ENCODE results near the gene ADCY1.

DNA sequence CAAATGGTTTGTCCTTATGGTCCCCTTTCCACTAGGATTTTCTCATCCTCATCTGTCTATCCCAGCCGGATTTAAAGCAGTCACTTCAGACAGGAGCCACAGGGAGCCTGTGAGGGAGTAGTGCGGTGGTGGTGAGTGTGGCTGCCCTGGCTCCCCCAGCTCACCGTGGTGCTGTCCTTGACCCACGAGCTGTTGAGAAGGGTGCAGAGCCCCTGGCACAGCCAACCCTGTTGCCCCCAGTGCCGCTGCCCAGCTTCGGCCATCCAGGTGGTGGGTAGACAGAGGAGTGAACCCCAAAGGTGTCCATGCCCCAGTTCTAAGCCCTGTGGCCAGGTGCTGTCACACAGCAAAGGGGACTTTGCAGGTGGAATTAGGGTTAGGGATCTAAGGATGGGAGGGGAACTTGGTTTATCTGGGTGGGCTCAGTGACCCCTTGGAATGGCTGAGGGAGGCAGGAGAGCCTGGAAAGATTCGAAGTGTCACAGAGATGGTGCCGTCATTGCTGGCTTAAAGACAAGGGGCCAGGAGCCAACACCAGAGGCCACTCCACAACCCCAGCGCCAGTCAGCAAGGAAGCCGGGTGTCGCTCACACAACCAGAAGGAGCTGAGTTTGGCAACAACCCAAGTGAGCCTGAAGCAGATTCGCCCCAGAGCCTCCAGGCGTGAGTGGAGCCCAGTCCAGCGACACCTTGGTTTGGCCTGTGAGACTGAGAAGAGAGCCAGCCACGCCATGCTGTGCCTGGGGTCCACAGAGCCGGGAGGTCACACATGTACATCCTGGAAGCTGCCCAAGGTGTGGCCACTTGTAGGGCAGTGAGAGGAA is 142.4 kb downstream of the ADCY1 start:
- TF ChIP-seq, protein P1, sequence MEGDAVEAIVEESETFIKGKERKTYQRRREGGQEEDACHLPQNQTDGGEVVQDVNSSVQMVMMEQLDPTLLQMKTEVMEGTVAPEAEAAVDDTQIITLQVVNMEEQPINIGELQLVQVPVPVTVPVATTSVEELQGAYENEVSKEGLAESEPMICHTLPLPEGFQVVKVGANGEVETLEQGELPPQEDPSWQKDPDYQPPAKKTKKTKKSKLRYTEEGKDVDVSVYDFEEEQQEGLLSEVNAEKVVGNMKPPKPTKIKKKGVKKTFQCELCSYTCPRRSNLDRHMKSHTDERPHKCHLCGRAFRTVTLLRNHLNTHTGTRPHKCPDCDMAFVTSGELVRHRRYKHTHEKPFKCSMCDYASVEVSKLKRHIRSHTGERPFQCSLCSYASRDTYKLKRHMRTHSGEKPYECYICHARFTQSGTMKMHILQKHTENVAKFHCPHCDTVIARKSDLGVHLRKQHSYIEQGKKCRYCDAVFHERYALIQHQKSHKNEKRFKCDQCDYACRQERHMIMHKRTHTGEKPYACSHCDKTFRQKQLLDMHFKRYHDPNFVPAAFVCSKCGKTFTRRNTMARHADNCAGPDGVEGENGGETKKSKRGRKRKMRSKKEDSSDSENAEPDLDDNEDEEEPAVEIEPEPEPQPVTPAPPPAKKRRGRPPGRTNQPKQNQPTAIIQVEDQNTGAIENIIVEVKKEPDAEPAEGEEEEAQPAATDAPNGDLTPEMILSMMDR (IDR thresholded peaks at IDR 0.05; ENCODE audit: insufficient read depth, low read length, poor library complexity, severe bottlenecking): no peak
- TF ChIP-seq EZH2phosphoT487 (conservative IDR thresholded peaks at IDR 0.05; ENCODE audit: low read length): no peak

Data from SU-DHL-6 (cell line).